GM12878 (cell line): Measurements from ENCODE around the gene SNTA1.
A peak's percentile ranks its signal among the peaks of the same experiment; 100 is the strongest.

ENCODE experiments used
- CHD2 ChIP-seq: IDR thresholded peaks from 2 replicates; pipeline ENCODE4 v1.6.1; 2011; ENCODE audit warnings: low read depth, low read length, improper control_type of control experiment, borderline replicate concordance
- CREM ChIP-seq: IDR thresholded peaks from 2 replicates; pipeline ENCODE4 v1.6.1; 2014; ENCODE audit warnings: antibody characterized with exemption, low read depth
- CTCF ChIP-seq, 3 experiments: IDR thresholded peaks in 2 of 3; conservative IDR thresholded peaks in 1 of 3; 2 replicates each; pipeline ENCODE4 v1.5.1; 2011; ENCODE audit warnings: low read depth in 3 of 3, low read length in 3 of 3, mild to moderate bottlenecking in 3 of 3, control low read depth in 2 of 3, moderate library complexity in 2 of 3, inconsistent platforms in 1 of 3, mixed read lengths in 1 of 3; ENCODE audit not compliant: control insufficient read depth in 2 of 3, insufficient read depth in 1 of 3; ENCODE audit errors: extremely low read depth in 1 of 3
- ELK1 ChIP-seq: IDR thresholded peaks from 2 replicates; pipeline ENCODE4 v1.6.1; 2012; ENCODE audit warnings: low read depth, low read length, improper control_type of control experiment
- ETV6 ChIP-seq, 2 experiments: fragments of 450-650 bp in 1 of 2; IDR thresholded peaks in 1 of 2; conservative IDR thresholded peaks in 1 of 2; 2 replicates each; pipeline ENCODE4 v1.6.1; 2014; ENCODE audit warnings: antibody characterized with exemption in 1 of 2, borderline replicate concordance in 1 of 2, low read depth in 1 of 2, mild to moderate bottlenecking in 1 of 2, moderate library complexity in 1 of 2
- FOS ChIP-seq: IDR thresholded peaks from 3 replicates; pipeline ENCODE4 v1.6.1; 2011; ENCODE audit warnings: borderline replicate concordance; ENCODE audit not compliant: insufficient read length; ENCODE audit errors: extremely low read depth
- JUND ChIP-seq: IDR thresholded peaks from 2 replicates; pipeline ENCODE4 v1.6.1; 2012; ENCODE audit warnings: low read depth, mild to moderate bottlenecking, low read length, improper control_type of control experiment, moderate library complexity
- NFYB ChIP-seq: IDR thresholded peaks from 2 replicates; pipeline ENCODE4 v1.6.1; 2011; ENCODE audit warnings: low read depth, mild to moderate bottlenecking, low read length, improper control_type of control experiment, moderate library complexity; ENCODE audit not compliant: insufficient read depth
- NKRF ChIP-seq: fragments of 450-650 bp; conservative IDR thresholded peaks from 2 replicates; pipeline ENCODE4 v1.6.1; 2017; ENCODE audit warnings: mild to moderate bottlenecking, moderate library complexity
- POLR2AphosphoS5 ChIP-seq: IDR thresholded peaks from 2 replicates; pipeline ENCODE4 v1.6.1; 2011; ENCODE audit warnings: mild to moderate bottlenecking, low read length, inconsistent platforms
- RAD21 ChIP-seq: IDR thresholded peaks from 2 replicates; pipeline ENCODE4 v1.6.1; 2011; ENCODE audit warnings: mild to moderate bottlenecking, low read depth, low read length, moderate library complexity; ENCODE audit not compliant: insufficient read depth
- REST ChIP-seq: IDR thresholded peaks from 2 replicates; pipeline ENCODE4 v1.6.1; 2012; ENCODE audit warnings: mild to moderate bottlenecking, low read depth, low read length
- TARDBP ChIP-seq: IDR thresholded peaks from 2 replicates; pipeline ENCODE4 v1.6.1; 2016; ENCODE audit warnings: borderline replicate concordance
- TBL1XR1 ChIP-seq: IDR thresholded peaks from 2 replicates; pipeline ENCODE4 v1.6.1; 2012; ENCODE audit warnings: low read depth, low read length, improper control_type of control experiment

GRCh38 chr20:33443006-33443511 is 504 bp downstream of the SNTA1 start:
- TF ChIP-seq CTCF (IDR thresholded peaks at IDR 0.05 in 2 of 3, conservative IDR thresholded peaks at IDR 0.05 in 1 of 3; ENCODE audit: control insufficient read depth in 2 of 3, extremely low read depth in 1 of 3, insufficient read depth in 1 of 3, low read depth in 3 of 3, low read length in 3 of 3) (no peak), ELK1 (no peak), TARDBP (no peak), CHD2 (no peak), REST (no peak), POLR2AphosphoS5 (no peak), CREM (no peak), FOS (no peak), NFYB (no peak), RAD21 (no peak), JUND (no peak), TBL1XR1 (no peak), NKRF (0 out of 2 replicates have a peak, but pooled peaks have one; percentile 45), ETV6 (conservative IDR thresholded peaks at IDR 0.05 in 1 of 2, IDR thresholded peaks at IDR 0.05 in 1 of 2; ENCODE audit: borderline replicate concordance in 1 of 2, low read depth in 1 of 2) (no peak)
